Mesendoderm (in vitro differentiated cells): ENCODE measurements around the gene BCL6.

Experiments
- DNase-seq: peaks from one replicate; pipeline ENCODE4 v3.0.0; 2013
- H2AK5ac ChIP-seq: 2 replicates; pipeline ENCODE4 v1.6.1; 2013; ENCODE audit warnings: low read length, inconsistent platforms
- H2BK120ac ChIP-seq: 2 replicates; pipeline ENCODE4 v1.6.1; 2013; ENCODE audit warnings: low read depth, mild to moderate bottlenecking, low read length, moderate library complexity, mixed read lengths
- H2BK15ac ChIP-seq: replicated peaks from 2 replicates; pipeline ENCODE4 v1.6.1; 2013; ENCODE audit warnings: low read depth, mild to moderate bottlenecking, moderate library complexity
- H2BK5ac ChIP-seq: 2 replicates; pipeline ENCODE4 v1.6.1; 2013; ENCODE audit warnings: low read length, inconsistent platforms
- H3K18ac ChIP-seq: 2 replicates; pipeline ENCODE4 v1.6.1; 2013; ENCODE audit warnings: mild to moderate bottlenecking, low read length, mixed read lengths
- H3K23ac ChIP-seq: one replicate; pipeline ENCODE4 v1.6.1; 2013; ENCODE audit warnings: low read length
- H3K27ac ChIP-seq: 2 replicates; pipeline ENCODE4 v1.5.1; 2013; ENCODE audit warnings: low read depth, mild to moderate bottlenecking, inconsistent platforms, low read length, moderate library complexity
- H3K27me3 ChIP-seq: 2 replicates; pipeline ENCODE4 v1.6.1; 2013; ENCODE audit warnings: low read length, control low read depth, mild to moderate bottlenecking, inconsistent platforms; ENCODE audit not compliant: insufficient read depth, poor library complexity
- H3K36me3 ChIP-seq: 2 replicates; pipeline ENCODE4 v1.6.1; 2013; ENCODE audit warnings: low read length, inconsistent platforms; ENCODE audit not compliant: control insufficient read depth, insufficient read depth
- H3K4ac ChIP-seq: one replicate; pipeline ENCODE4 v1.6.1; 2013; ENCODE audit warnings: low read depth, mild to moderate bottlenecking, low read length, moderate library complexity
- H3K4me1 ChIP-seq: 2 replicates; pipeline ENCODE4 v1.6.1; 2013; ENCODE audit warnings: low read depth, low read length, inconsistent platforms; ENCODE audit not compliant: control insufficient read depth
- H3K4me2 ChIP-seq: 2 replicates; pipeline ENCODE4 v1.6.1; 2013; ENCODE audit warnings: low read length
- H3K4me3 ChIP-seq: 2 replicates; pipeline ENCODE4 v1.5.1; 2013; ENCODE audit warnings: mild to moderate bottlenecking, low read length
- H3K56ac ChIP-seq: one replicate; pipeline ENCODE4 v1.6.1; 2013; ENCODE audit warnings: low read length
- H3K79me1 ChIP-seq: 2 replicates; pipeline ENCODE4 v1.6.1; 2013; ENCODE audit warnings: low read length, inconsistent platforms
- H3K79me2 ChIP-seq: 2 replicates; pipeline ENCODE4 v1.6.1; 2013; ENCODE audit warnings: mild to moderate bottlenecking, low read length; ENCODE audit not compliant: control insufficient read depth, insufficient read depth
- H3K9ac ChIP-seq: 2 replicates; pipeline ENCODE4 v1.6.1; 2013; ENCODE audit warnings: low read length, inconsistent platforms
- H4K5ac ChIP-seq: one replicate; pipeline ENCODE4 v1.6.1; 2013; ENCODE audit warnings: low read length
- H4K8ac ChIP-seq: one replicate; pipeline ENCODE4 v1.6.1; 2013; ENCODE audit warnings: low read depth, mild to moderate bottlenecking, control low read depth, low read length, moderate library complexity
- WGBS: extraction: QIAGEN DNeasy Blood & Tissue Kit; methylation state at CpG from one replicate; pipeline ENCODE4 v1.1.7; 2013; ENCODE audit warnings: low lambda C conversion rate, missing lambda C conversion rate; ENCODE audit not compliant: insufficient coverage; ENCODE audit errors: extremely low coverage; 5-methylcytosine and 5-hydroxymethylcytosine counted together

The BCL6 gene

DNA sequence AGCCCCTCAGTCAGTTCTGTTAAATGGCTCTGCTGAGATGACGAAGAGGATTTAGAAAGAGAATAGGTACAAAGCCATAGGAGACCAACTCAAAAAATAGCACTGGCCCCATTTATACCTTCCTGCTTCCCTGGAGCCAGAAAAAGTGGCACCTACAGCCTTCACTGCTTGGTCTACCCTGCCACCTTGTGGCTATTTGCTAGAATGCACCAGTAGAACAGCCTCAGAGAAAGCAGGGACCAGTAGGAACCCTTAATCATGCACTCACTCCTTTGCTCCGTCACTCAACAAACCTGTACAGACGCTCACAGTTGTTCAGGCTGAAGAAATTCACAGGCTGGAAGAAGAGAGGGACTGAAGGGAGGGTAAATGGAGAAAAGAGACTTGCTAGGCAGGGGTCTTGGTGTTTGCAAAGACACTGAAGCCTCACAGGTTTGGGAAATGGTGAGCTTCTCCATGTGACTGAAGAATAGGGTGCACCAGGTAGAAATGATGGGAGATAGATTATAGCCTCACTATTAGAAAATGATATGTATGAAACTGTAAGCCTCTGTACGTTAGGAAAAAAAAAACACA, 30.8 kb downstream of the BCL6 start:
- Histone ChIP-seq H3K18ac (no peak overlapping the region), H2BK15ac (no peak overlapping the region), H3K27me3 (no peaks in the 10 kb centered on the region), H3K56ac (no peak overlapping the region), H3K9ac (no peak overlapping the region), H4K5ac (no peak overlapping the region), H3K27ac (no peak overlapping the region), H3K4ac (no peak overlapping the region), H3K4me2 (no peak overlapping the region), H3K4me1 (no peaks in the 10 kb centered on the region), H4K8ac (no peak overlapping the region), H2BK120ac (no peak overlapping the region), H3K4me3 (no peak overlapping the region), H3K79me2 (no peaks in the 10 kb centered on the region), H3K79me1 (no peaks in the 10 kb centered on the region), H3K36me3 (no peaks in the 10 kb centered on the region), H3K23ac (no peak overlapping the region), H2BK5ac (no peak overlapping the region), H2AK5ac (no peak overlapping the region)
- peak; percentile 84 for DNase-seq
- WGBS: no CpG with 5 or more reads among the region's 4 CpGs

DNA sequence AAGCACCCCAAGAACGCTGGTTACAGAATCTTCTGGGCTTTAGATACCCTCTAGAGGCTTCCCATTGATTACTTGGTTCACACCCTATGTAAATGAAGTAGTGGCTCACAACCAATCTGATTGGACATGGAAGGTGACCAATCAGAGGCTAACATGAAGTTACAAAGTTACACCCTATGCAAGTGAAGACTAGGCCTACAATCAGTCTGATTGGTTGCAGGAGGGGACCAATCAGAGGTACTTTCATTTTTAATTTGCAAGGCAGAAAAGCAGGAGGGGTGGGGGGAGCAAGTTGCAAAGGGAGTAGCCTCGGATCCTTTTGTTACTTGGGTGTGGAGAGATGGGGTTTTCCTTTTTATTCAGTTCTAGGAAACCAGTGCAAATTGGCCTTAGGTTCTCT, 31.8 kb downstream of the BCL6 start:
- peak; percentile 65 for DNase-seq
- H2AK5ac ChIP-seq: no peak overlapping the region
- no peak overlapping the region for H2BK15ac ChIP-seq
- H3K23ac ChIP-seq: no peak overlapping the region
- H3K4ac ChIP-seq: no peak overlapping the region
- no peaks in the 10 kb centered on the region for H3K27me3 ChIP-seq
- H3K79me2 ChIP-seq: no peaks in the 10 kb centered on the region
- no peaks in the 10 kb centered on the region for H3K79me1 ChIP-seq
- no peak overlapping the region for H3K9ac ChIP-seq
- no peak overlapping the region for H4K5ac ChIP-seq
- no peak overlapping the region for H3K4me3 ChIP-seq
- H3K18ac ChIP-seq: no peak overlapping the region
- H2BK5ac ChIP-seq: no peak overlapping the region
- H3K56ac ChIP-seq: no peak overlapping the region
- no peak overlapping the region for H4K8ac ChIP-seq
- no peaks in the 10 kb centered on the region for H3K4me1 ChIP-seq
- no peak overlapping the region for H3K27ac ChIP-seq
- WGBS: no CpG with 5 or more reads among the region's 2 CpGs
- no peaks in the 10 kb centered on the region for H3K36me3 ChIP-seq
- no peak overlapping the region for H3K4me2 ChIP-seq
- no peak overlapping the region for H2BK120ac ChIP-seq

DNA sequence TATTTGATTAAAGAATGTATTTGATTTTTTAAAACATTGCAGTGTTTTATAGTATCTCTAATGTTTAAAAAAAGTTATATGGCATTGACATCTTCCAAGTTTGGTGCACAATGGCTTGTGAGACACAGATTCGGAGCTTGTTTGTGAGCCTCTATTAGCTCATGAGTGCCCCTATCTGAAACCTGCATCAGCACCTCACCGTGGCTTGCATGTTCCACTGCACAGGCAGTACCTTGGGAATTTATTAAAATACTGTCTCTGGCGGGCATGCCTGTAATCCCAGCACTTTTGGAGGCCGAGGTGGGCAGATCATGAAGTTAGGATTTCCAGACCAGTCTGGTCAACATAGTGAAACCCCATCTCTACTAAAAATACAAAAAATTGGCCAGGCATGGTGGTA, 36.1 kb downstream of the BCL6 start:
- Histone ChIP-seq H3K36me3 (no peaks in the 10 kb centered on the region), H2BK15ac (no peak overlapping the region), H3K4me2 (no peak overlapping the region), H3K79me2 (no peaks in the 10 kb centered on the region), H3K27ac (no peak overlapping the region), H3K79me1 (no peaks in the 10 kb centered on the region), H3K4me3 (no peak overlapping the region), H2AK5ac (no peak overlapping the region), H3K27me3 (no peaks in the 10 kb centered on the region), H2BK120ac (no peak overlapping the region), H3K18ac (no peak overlapping the region), H2BK5ac (no peak overlapping the region), H3K9ac (no peak overlapping the region), H3K4ac (no peak overlapping the region), H3K23ac (no peak overlapping the region), H3K4me1 (no peaks in the 10 kb centered on the region), H4K8ac (no peak overlapping the region), H4K5ac (no peak overlapping the region), H3K56ac (no peak overlapping the region)
- DNase-seq: peak; percentile 47
- no CpG with 5 or more reads among the region's 4 CpGs for WGBS

DNA sequence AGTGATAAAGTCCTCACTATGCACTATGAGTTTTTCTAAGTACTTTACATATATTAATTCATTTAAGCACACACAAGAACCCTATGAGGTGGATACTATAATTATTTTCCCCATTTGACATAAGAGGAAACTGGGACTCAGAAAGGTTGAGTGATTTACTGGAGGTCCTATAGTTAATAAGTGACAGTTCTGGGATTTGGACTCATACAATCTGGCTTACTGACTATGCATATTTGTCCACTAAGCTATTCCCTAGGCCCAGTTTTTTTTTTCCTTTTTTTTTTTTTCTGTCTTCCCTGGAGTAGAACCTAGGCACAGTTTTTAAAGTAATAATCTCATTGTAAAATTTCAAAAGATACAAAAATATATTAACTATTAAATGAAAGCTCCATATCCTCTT, 36.6 kb downstream of the BCL6 start:
- H2BK15ac ChIP-seq: no peak overlapping the region
- H3K9ac ChIP-seq: no peak overlapping the region
- H4K8ac ChIP-seq: no peak overlapping the region
- no peaks in the 10 kb centered on the region for H3K4me1 ChIP-seq
- H3K36me3 ChIP-seq: no peaks in the 10 kb centered on the region
- H2AK5ac ChIP-seq: no peak overlapping the region
- no peak overlapping the region for H3K18ac ChIP-seq
- no peak overlapping the region for H2BK5ac ChIP-seq
- no peak overlapping the region for H3K4me3 ChIP-seq
- H4K5ac ChIP-seq: no peak overlapping the region
- no peak overlapping the region for H3K27ac ChIP-seq
- no peak overlapping the region for H2BK120ac ChIP-seq
- no peaks in the 10 kb centered on the region for H3K27me3 ChIP-seq
- no peak for DNase-seq
- H3K56ac ChIP-seq: no peak overlapping the region
- no peaks in the 10 kb centered on the region for H3K79me1 ChIP-seq
- H3K4ac ChIP-seq: no peak overlapping the region
- H3K4me2 ChIP-seq: no peak overlapping the region
- H3K23ac ChIP-seq: no peak overlapping the region
- no peaks in the 10 kb centered on the region for H3K79me2 ChIP-seq

DNA sequence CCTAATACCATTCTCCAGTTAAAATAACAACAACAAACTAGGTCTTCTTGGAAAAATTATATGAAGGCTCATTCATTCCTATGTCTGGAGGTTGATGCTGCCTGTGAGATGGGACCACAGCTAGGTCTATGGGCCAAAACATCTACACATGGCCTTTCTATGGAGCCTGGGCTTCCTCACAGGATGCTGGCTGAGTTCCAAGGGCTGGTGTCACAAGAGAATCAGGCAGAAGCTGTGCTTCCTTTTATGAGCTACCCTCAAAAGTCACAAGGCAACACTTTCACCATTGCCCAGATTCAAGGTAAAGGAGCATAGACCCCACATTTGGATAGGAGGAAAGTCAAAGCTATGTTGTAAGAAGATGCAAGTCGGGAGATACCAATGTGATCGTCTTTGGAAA, 38.3 kb downstream of the BCL6 start:
- no peaks in the 10 kb centered on the region for H3K79me1 ChIP-seq
- H3K18ac ChIP-seq: no peak overlapping the region
- H2BK15ac ChIP-seq: no peak overlapping the region
- no peak for DNase-seq
- no peaks in the 10 kb centered on the region for H3K4me1 ChIP-seq
- no peak overlapping the region for H3K56ac ChIP-seq
- no peak overlapping the region for H2AK5ac ChIP-seq
- H4K8ac ChIP-seq: no peak overlapping the region
- H2BK120ac ChIP-seq: no peak overlapping the region
- no peaks in the 10 kb centered on the region for H3K36me3 ChIP-seq
- no peak overlapping the region for H2BK5ac ChIP-seq
- no CpG with 5 or more reads among the region's 2 CpGs for WGBS
- H3K27ac ChIP-seq: no peak overlapping the region
- H3K4me2 ChIP-seq: no peak overlapping the region
- no peak overlapping the region for H3K9ac ChIP-seq
- H3K4me3 ChIP-seq: no peak overlapping the region
- no peaks in the 10 kb centered on the region for H3K27me3 ChIP-seq
- H3K4ac ChIP-seq: no peak overlapping the region
- H3K79me2 ChIP-seq: no peaks in the 10 kb centered on the region
- H4K5ac ChIP-seq: no peak overlapping the region
- no peak overlapping the region for H3K23ac ChIP-seq

DNA sequence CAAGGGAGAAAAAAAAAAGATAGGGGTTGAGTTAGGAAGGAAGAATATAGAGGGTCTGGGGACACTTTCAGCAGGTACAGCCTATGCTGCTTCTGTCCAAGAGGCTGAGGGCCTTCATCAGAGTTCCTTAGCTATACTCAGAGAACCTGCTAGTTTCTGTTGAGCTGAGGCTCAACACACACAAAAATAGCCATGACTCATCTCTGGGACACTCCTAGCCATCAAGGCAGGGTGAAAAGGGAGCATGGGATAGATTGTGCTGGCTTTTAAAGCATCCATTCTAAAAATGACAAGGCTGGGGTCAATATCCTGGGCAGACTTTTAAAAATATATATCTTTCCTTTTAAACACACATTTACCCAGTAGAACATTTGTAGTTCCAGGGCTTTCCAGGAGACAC, 40.1 kb downstream of the BCL6 start:
- H3K27me3 ChIP-seq: no peaks in the 10 kb centered on the region
- H3K56ac ChIP-seq: no peak overlapping the region
- no peak overlapping the region for H3K9ac ChIP-seq
- no peak overlapping the region for H2BK5ac ChIP-seq
- H3K79me2 ChIP-seq: no peaks in the 10 kb centered on the region
- H3K4me1 ChIP-seq: no peaks in the 10 kb centered on the region
- no peak overlapping the region for H4K8ac ChIP-seq
- no peaks in the 10 kb centered on the region for H3K36me3 ChIP-seq
- no peak overlapping the region for H2AK5ac ChIP-seq
- no peak overlapping the region for H3K23ac ChIP-seq
- DNase-seq: no peak
- H3K4ac ChIP-seq: no peak overlapping the region
- no peak overlapping the region for H4K5ac ChIP-seq
- no peak overlapping the region for H3K27ac ChIP-seq
- no peak overlapping the region for H2BK15ac ChIP-seq
- H3K18ac ChIP-seq: no peak overlapping the region
- H3K79me1 ChIP-seq: no peaks in the 10 kb centered on the region
- no peak overlapping the region for H3K4me3 ChIP-seq
- no peak overlapping the region for H2BK120ac ChIP-seq
- no peak overlapping the region for H3K4me2 ChIP-seq
